GM21360 (cell line): ENCODE results near the gene MAU2.
A peak's percentile ranks its signal among the peaks of the same experiment; 100 is the strongest.
"Not testable (repeated sequence)": the region's sequence is repeated elsewhere in the genome, so short reads cannot be mapped to it uniquely, and the experiment has no call there.

ENCODE experiments used
- ATAC-seq: cut with Tn5 transposase; IDR thresholded peaks from one replicate; pipeline ENCODE4 v1.9.1; 2021; ENCODE audit warnings: mild to moderate bottlenecking, moderate library complexity; ENCODE audit not compliant: unreplicated experiment

The MAU2 gene

DNA sequence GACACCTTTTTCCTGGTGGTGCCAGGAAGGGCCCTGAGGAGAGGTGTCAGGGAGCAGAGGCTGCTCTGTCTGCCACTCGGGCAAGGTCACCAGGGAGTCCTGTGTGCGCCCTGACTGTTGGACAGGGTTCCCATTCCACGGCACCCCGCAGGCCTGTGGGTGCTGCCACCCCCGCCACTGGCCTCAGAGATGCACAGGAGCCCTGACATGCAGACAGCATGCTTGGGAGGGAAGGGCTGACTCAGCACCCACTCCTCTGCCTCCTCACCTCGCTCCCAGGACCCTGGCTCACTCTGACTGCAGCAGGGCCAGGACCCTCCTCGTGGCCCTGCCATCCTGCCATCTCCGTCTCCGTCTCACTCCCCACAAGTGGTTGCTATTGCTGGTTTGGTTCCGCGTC lies 25.3 kb downstream of the MAU2 start:
- no peak for ATAC-seq

DNA sequence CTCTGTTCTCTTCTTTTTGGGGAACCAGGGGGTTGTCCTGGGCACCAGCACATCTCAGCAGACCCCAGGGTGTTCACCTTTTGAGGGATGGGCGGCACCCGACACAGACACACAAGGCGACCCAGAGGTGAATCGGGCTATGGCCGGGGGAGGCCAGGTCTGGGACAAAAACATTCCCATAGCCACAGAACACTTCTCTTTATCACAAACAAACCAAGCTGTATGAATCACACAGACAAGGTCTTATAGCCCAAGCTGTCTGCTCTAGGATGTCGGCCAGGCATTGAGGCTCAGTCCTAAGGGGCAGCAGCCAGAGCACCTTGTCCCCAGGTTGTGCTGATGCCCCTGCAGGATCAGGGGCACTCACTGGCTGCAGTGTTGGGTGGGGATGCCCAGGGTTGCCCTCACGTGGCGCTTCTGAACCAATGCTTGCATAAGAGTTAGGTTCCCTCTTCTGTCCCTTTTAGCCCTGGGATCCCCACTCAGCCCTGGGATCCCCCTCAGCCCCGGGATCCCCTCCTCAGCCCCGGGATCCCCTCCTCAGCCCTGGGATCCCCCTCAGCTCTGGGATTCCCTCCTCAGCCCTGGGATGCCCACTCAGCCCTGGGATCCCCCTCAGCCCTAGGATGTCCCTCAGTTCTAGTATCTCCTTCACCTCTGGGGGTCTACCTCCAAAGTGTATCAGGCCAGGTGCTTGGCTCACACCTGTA lies 26.9 kb downstream of the MAU2 start:
- no peak for ATAC-seq

- no peak for ATAC-seq
These were observed 27.6 kb downstream of the MAU2 start for GRCh38 chr19:19348266-19348665.

DNA sequence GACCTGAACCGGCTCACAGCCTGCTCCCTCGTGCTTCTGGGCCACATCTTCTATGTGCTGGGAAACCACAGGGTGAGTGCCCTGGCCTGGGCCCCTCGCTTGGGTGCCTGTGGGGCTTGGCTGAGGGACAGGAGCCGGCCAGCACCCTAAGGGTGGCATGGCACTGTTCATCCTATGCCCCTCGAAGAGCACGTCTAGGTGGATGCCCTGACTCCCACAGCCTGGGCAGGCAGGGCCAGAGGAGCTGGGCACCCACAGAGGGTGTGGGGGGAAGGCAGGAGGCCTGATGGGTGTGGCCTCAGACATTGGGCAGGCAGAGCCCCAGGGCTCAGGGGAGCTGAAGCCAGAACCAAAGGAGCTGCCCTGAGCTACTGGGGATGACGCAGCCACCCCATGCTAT lies 28.7 kb downstream of the MAU2 start:
- ATAC-seq: no peak

- not testable (repeated sequence) for ATAC-seq
These were observed 30.1 kb downstream of the MAU2 start for GRCh38 chr19:19350756-19351155.

DNA sequence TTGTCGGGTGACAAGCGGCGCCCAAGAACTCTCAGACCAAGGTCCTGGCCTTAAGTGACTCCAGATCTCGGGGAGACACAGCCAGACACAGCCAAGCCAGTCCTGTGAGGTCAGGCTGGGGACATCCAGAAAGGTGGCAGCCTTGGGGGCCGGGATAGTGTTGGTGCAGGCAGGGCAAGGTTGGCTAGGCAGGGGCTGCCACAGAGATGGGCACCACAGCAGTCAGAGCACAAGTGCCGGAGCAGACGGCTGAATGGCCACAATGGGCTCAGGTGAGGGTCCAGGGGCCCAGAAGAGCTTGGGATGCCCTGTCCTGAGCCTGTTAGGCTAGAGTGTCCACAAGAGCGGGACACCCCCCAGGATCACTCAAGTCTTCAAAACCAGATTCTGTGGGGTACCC lies 32.2 kb downstream of the MAU2 start:
- no peak for ATAC-seq

GRCh38 chr19:19354007-19354406 lies 33.4 kb downstream of the MAU2 start:
- no peak for ATAC-seq

DNA sequence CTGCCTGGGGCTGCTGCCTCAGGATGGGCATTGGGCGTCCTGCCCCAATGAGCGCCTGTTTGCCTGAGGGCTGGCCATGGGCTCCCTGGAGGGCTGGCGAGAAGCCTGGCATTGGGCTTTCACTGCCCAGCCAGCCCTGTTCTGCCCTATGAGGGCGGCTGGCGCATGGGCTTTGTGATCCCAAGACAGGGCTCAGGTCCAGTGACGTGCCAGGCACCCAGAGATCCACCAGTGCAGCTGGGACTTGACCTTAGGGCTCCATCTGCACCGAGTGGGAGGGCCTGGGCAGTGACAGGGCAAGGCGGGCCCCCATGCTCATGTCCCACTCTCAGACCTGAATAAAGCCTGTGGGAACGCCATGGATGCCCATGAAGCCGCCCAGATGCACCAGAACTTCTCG lies 34.3 kb downstream of the MAU2 start:
- no peak for ATAC-seq

DNA sequence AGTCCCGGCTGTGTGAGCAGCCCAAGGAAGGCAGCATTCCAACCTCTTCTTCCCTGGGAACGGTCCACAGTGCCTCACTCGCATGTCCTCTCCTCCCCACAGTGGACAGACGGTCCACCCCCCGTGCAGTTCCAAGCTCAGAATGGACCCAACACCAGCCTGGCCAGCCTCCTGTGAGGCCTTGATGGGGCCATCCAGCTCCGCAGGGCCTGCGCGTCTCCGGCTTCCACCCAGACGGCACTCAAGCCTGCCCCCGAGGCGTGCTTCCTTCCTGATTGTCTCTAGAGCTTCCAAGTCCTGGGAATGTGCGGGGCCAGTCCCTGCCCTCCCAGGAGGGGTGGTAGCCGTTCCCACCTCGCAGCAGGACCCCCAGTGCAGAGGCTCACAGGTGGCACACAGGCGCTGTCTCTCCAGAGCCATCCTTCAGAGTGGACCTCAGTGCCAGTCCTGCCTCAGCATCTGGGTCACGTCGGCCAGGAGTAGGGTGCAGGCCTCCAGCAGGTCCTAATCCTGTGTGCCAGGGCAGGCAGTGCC lies 35.0 kb downstream of the MAU2 start:
- ATAC-seq: no peak

DNA sequence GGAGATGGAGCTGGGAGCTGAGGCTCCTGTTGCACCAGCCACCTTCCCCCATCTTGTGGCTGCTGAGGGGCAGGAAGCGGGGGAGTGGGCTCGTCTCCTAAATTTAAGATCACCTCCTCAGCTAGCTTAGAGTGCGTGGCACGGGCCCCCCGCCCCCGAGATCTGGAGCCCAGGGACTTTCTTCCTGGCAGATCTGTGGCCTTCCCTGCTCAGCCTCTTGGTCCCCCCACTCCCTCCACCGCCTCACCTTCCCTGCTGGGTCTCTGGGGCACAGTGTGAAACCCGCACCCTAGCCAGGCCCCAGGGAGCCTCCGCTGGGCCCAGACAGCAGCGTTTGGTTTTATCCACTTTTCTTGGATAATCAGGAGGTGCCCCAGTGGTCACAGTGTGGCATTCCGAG lies 35.9 kb downstream of the MAU2 start:
- no peak for ATAC-seq

- ATAC-seq: no peak
These were observed 36.4 kb downstream of the MAU2 start for GRCh38 chr19:19356901-19357566.

DNA sequence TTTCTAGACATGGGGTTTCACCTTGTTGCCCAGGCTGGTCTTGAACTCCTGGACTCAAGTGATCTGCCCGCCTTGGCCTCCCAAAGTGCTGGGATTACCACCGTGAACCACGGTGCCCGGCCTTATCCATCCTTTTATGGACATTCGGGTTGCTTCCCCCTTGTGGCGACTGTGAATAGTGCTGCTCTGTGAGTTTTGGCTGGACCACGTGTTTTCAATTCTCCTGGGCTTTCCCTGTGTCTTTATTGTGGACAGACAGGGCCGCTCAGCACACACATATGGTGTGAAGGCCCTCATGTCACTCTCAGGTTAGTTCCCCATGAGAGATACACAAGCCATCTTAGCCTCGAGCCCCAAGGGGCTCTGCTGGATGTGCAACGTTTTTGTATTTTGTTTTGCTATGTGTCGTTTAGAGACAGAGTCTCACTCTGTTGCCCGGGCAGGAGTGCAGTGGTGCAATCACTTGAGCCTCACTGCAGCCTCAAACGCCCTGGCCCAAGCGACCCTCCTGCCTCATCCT lies 40.5 kb downstream of the MAU2 start:
- peak; percentile 53 for ATAC-seq

GRCh38 chr19:19362075-19362474 lies 41.4 kb downstream of the MAU2 start:
- ATAC-seq: no peak

GRCh38 chr19:19366434-19367396 lies 46.1 kb downstream of the MAU2 start:
- ATAC-seq: peak; percentile 69

- no peak for ATAC-seq
These were observed 47.5 kb downstream of the MAU2 start for GRCh38 chr19:19368087-19368486.

DNA sequence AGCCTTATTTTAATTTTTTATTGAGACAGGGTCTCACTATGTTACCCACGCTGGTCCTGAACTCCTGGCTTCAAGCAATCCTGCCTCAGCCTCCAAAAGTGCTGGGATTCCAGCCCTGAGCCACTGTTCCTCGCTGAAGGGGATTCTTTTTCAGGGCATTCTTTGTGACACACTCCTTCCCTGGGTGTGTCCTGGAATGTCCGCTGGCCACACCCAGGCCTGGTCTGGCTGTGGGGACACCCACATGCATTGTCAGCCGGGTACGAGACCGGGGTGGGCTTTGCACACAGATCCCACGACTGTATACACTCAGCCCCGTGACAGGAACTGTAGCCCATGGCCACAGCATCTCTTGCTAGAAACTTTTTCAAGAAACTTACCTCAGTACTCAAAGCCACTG lies 50.4 kb downstream of the MAU2 start:
- ATAC-seq: no peak

DNA sequence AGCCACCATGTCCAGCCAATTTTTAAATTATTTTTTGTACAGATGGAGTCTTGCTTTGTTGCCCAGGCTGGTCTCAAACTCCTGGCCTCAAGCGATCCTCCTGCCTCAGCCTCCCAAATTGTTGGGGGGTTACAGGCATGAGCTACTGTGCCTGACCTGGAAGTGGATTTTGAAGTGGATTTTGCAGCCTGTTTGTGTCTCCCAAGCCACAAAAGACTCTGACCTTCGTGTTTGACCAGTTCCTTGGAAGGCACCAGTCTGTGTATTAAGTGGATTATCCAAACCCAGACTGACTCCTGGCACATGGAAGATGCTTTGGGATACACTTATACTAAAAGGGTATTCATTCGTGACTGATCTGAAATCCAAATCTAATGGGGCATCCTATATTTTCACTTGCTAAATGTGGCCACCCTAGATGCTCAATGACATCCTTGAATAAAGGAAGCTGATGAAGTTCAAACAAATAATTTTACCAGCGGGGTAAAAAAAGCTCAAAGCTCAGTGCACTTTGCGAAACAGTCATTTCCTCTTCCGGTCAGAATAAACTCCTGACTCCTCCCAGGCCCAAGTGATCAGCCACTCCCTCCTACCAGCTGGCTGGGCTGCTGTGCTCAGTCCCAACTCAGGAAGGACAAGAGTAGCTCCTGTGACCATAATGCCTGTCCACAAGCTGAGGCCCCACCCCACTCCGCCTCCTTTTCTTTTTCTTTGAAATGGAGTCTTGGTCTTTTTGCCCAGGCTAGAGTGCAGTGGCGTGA lies 52.2 kb downstream of the MAU2 start:
- ATAC-seq: peak; percentile 79

GRCh38 chr19:19379527-19379926 lies 58.9 kb downstream of the MAU2 start:
- no peak for ATAC-seq

DNA sequence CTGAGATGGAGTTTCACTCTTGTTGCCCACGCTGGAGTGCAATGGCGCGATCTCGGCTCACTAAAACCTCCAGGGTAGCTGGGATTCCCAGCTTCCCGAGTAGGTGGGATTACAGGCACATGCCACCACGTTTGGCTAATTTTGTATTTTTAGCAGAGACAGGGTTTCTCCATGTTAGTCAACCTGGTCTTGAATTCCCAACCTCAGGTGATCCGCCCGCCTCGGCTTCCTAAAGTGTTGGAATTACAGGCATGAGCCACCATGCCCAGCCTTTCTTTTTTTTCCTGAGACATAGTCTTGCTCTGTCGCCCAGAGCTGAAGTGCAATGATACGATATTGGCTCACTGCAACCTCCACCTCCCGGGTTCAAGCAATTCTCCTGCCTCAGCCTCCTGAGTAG lies 59.7 kb downstream of the MAU2 start:
- not testable (repeated sequence) for ATAC-seq
